Uterus (tissue), 4 donors: ENCODE measurements around the gene CASP10. TPM values are rescaled to one million over a fixed set of nuclear protein-coding genes. Genes with fewer than 3 reads are reported as not detected.
"Not testable (repeated sequence)": the region's sequence is repeated elsewhere in the genome, so short reads cannot be mapped to it uniquely, and the experiment has no call there.

Experiments
- DNase-seq, 2 donors: peaks; one replicate each; pipeline ENCODE4 v3.0.0-alpha.2; 2019 to 2020
- H3K27ac ChIP-seq, 2 donors: fragments of 200-600 bp; sonication (generic); 1 replicate in 1 of 2; 2 replicates in 1 of 2; pipeline ENCODE4 v1.5.1; 2016 to 2018
- H3K27me3 ChIP-seq, 2 donors: fragments of 200-600 bp; sonication (generic); one replicate each; pipeline ENCODE4 v1.5.1; 2018 to 2019; ENCODE audit warnings: control low read depth in 1 of 2
- H3K36me3 ChIP-seq, 2 donors: fragments of 200-600 bp; sonication (generic); one replicate each; pipeline ENCODE4 v1.5.1; 2019; ENCODE audit warnings: control low read depth in 1 of 2
- H3K4me1 ChIP-seq, 2 donors: fragments of 200-600 bp; sonication (generic); one replicate each; pipeline ENCODE4 v1.5.1; 2018 to 2019; ENCODE audit warnings: control low read depth in 1 of 2
- H3K4me3 ChIP-seq, 2 donors: fragments of 200-600 bp; sonication (generic); 1 replicate in 1 of 2; 2 replicates in 1 of 2; pipeline ENCODE4 v1.5.1; 2018 to 2019; ENCODE audit warnings: mild to moderate bottlenecking in 1 of 2
- H3K9me3 ChIP-seq, 2 donors: fragments of 200-600 bp; sonication (generic); one replicate each; pipeline ENCODE4 v1.5.1; 2019; ENCODE audit warnings: control low read depth in 1 of 2
- CTCF ChIP-seq, 4 experiments: fragments of 200-600 bp in 2 of 4; fragments of 450-650 bp in 2 of 4; sonication (generic) in 2 of 4; IDR thresholded peaks; one replicate each; pipeline ENCODE4 v1.5.1; 2016 to 2019; ENCODE audit warnings: antibody characterized with exemption in 4 of 4, mild to moderate bottlenecking in 2 of 4, moderate library complexity in 1 of 4
- POLR2A ChIP-seq, 2 donors: fragments of 450-650 bp; IDR thresholded peaks; one replicate each; pipeline ENCODE4 v1.6.1; 2016; ENCODE audit warnings: antibody characterized with exemption in 2 of 2, mild to moderate bottlenecking in 1 of 2, moderate library complexity in 1 of 2
- intact Hi-C: fragments of 100-400 bp; cut with DNase I; formaldehyde crosslinking; loops from one replicate; pipeline ENCODE4 v1.15.1; 2023; ENCODE audit warnings: low total_unique reads
- total RNA-seq, 4 donors: library from RNA; depleted of rRNA in 3 of 4; stranded (reverse); fragments of >200 nt in 3 of 4; gene quantifications; one replicate each; pipeline versions ENCODE4 v1.1.0 to v1.2.4, GENCODE V29; 2014 to 2023
- donor health status: DM: yes; HTN: yes; CAD: no.

The CASP10 gene
- total RNA-seq, 4 donors from 2014 or later: 1.8 to 21.6 (median 11.7) TPM

DNA sequence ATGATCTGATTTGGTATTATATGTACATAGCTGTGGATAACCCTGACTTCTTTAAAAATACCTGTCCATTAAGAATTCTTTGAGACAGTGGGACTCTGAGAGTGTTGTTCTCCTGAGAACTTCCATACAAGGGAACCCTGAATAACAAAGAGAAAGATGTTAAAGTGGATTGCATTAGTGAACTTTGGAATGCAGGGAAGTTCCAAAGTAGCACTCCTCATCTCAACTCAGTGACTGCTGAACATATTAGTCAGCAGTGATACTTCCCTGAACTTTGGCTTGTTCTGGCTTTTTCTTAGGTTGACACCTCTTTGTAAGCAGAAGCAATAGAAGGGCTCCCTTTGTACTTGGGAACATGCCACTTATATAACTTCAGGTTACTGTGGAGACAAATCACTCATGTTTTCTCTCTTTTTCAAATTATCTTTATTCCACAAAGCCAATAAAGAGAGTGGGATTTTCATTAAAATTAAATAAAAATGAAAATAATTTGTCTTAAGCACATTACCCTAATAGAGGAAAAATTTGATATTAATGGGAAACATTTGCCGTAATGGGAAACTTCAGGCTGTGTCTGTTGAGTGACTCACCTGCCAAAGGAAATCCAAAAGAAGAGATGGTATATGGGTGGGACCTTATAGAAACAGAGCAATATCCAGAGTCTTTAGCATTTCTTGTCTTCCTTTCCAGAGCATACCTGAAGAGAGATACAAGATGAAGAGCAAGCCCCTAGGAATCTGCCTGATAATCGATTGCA lies 33.7 kb upstream of the CASP10 start:
- Histone ChIP-seq H3K36me3 (no peaks in the 10 kb centered on the region), H3K9me3 (no peaks in the 10 kb centered on the region), H3K27ac (peak overlapping the region in 1 of 2 donors; percentile 27), H3K27me3 (no peaks in the 10 kb centered on the region), H3K4me1 (peaks cover 0 to 5% of the 10 kb centered on the region in 2 donors), H3K4me3 (no peak overlapping the region)
- intact Hi-C loops: no loop called here
- DNase-seq: no peak
- TF ChIP-seq POLR2A (IDR thresholded peaks at IDR 0.05) (no peak), CTCF (IDR thresholded peaks at IDR 0.05) (no peak)

- DNase-seq, H3K4me1 ChIP-seq, H3K4me3 ChIP-seq, H3K9me3 ChIP-seq, H3K36me3 ChIP-seq, H3K27me3 ChIP-seq, intact Hi-C loops: not testable (repeated sequence)
- peak overlapping the region in 1 of 2 donors; percentile 27 for H3K27ac ChIP-seq
Measured at GRCh38 chr2:201149821-201150165, 33.1 kb upstream of the CASP10 start.

DNA sequence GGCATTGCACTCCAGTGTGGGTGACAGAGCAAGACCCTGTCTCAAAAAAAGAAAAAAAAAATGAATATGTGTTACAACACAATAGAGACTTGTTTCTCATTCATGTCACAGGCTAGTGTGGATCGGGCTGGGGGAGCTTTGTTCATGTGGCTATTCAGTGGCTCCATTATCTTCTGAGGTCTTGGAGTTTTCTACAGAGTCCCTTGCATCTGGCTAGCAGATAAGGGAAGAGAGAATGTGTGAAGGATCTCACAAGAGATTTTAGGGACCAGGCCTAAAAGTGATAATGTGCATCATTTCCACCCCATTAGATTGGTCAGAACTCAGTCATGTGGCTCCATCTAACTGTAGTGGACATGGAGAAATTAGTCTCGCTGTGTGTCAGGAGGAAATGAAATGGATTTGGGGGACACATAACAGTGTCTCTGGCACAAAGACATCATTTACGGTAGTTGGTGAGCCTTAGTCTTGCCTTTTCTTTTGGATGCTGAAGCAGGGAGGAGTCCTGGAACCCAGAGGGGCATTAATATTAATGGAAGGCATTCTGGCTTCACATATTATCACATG lies 32.4 kb upstream of the CASP10 start:
- Histone ChIP-seq H3K36me3 (no peaks in the 10 kb centered on the region), H3K27ac (peak overlapping the region; percentile 60 to 80), H3K27me3 (no peaks in the 10 kb centered on the region), H3K9me3 (no peaks in the 10 kb centered on the region), H3K4me3 (no peak overlapping the region), H3K4me1 (peaks cover 0 to 5% of the 10 kb centered on the region in 2 donors)
- intact Hi-C loops: no loop called here
- no peak for DNase-seq
- TF ChIP-seq POLR2A (IDR thresholded peaks at IDR 0.05) (no peak), CTCF (IDR thresholded peaks at IDR 0.05) (no peak)

- intact Hi-C loops: no loop called here
- TF ChIP-seq CTCF (IDR thresholded peaks at IDR 0.05) (no peak), POLR2A (IDR thresholded peaks at IDR 0.05) (no peak)
- Histone ChIP-seq H3K27ac (peak overlapping the region; percentile 60 to 80), H3K27me3 (no peaks in the 10 kb centered on the region), H3K4me1 (peaks cover 0 to 5% of the 10 kb centered on the region in 2 donors), H3K36me3 (no peaks in the 10 kb centered on the region), H3K4me3 (no peak overlapping the region), H3K9me3 (no peaks in the 10 kb centered on the region)
- DNase-seq: no peak
Measured at GRCh38 chr2:201151127-201151981, 31.6 kb upstream of the CASP10 start.

- Histone ChIP-seq H3K4me3 (no peak overlapping the region), H3K36me3 (no peaks in the 10 kb centered on the region), H3K27ac (peak overlapping the region in 1 of 2 donors; percentile 17), H3K9me3 (no peaks in the 10 kb centered on the region), H3K4me1 (peaks cover 0 to 5% of the 10 kb centered on the region in 2 donors), H3K27me3 (no peaks in the 10 kb centered on the region)
- DNase-seq: no peak
- no peak for TF ChIP-seq POLR2A (IDR thresholded peaks at IDR 0.05)
- TF ChIP-seq CTCF (IDR thresholded peaks at IDR 0.05): no peak
- intact Hi-C loops: no loop called here
Measured at GRCh38 chr2:201152517-201152916, 30.4 kb upstream of the CASP10 start.
